ENCODE measurements around the gene SELENOM.

SELENOM gene, protein sequence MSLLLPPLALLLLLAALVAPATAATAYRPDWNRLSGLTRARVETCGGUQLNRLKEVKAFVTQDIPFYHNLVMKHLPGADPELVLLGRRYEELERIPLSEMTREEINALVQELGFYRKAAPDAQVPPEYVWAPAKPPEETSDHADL

DNA sequence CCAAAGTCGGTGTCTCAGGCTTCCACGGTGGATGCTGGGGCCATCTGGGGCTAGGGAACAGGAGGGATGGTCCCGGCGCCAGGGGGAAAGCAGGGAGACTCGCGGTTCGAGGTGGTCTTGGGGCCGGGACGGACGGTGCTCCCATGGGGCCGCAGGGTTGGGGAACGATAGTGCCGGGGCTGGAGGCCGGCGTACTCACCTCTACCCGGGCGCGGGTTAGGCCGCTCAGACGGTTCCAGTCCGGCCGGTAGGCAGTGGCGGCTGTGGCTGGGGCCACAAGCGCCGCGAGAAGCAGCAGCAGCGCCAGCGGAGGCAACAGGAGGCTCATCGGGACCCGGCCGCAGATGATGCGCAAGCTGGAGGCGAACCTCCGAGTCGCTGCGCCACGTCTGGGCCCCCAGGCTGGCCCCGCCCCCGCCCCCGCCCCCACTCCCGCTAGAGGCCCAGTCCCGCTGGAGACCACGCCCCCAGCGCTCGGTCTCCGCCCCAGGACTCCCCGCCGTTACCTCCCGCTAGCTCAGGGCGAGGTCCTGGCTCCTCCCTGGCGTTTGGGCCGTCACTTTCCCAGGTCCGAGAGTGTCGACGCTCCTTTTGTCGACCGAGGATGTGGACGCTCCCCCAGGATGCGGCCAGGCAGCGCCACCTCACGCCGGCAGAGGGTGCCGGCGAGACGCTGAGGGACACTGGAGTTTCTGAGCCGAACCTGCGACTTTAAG, at the start of gene SELENOM:
SELENOM (minus strand) TSS at position 391 of the 716 bp plus-strand sequence; CDS start at position 328, 63 bp downstream.
- DNase-seq = peak; percentile 91

DNA sequence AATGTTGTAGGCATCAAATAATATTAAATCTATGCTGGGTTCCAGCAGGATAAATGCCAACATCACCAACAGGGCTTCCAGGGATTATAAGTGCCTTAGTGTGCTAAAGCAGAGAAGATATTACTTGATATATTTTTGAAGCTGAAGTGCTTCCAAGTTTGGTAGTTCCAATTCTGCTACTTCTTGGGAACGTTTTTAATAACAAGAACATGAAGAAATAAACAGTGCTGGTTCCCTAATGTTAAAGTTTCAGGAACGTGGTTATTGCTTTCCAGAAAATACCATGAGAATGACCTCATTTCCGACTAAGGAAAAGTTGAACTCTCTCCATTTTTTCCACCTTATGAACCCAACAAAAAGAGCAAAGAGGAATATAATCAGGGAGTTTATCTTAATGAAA, 48.1 kb upstream of the SELENOM start:
- no peak for DNase-seq

DNA sequence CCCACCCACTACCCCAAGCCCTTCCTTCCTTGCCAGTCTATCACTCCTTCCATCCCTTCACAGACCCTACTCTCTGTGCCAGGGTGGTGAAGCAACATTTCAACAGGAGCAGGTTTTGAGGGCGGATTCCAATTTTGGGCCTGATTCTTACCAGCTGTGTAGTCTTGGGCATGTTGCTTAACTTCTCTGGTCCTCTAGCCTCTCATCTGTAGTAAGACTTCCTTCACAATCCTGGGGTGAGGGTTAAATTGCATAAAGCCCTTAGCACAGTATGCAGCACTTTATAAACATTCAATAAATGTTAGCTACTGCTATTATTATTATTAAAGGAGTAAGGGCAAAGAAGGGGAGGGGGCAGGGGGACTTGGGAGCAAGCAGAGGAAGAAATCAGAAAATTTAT, 47.6 kb upstream of the SELENOM start:
- no peak for DNase-seq

DNA sequence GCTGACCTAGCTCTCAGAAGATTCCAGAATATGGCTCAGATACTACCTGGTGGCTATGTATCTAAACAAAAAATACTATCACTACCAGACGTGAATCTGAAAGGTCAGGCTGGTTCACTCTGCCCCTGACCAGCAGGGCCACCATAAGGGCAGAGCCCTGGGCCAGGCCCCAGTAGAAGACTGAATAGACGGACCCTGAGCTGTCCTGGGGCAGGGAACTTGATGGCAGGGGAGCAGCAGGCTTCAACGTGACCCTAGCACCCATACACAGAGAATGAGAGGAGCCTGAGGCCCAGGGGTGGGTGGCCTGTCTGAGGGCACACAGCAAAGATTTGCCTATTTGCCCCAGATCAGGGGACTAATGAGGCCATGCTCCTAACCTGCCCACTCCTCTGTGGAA, 46.0 kb upstream of the SELENOM start:
- DNase-seq = no peak

DNA sequence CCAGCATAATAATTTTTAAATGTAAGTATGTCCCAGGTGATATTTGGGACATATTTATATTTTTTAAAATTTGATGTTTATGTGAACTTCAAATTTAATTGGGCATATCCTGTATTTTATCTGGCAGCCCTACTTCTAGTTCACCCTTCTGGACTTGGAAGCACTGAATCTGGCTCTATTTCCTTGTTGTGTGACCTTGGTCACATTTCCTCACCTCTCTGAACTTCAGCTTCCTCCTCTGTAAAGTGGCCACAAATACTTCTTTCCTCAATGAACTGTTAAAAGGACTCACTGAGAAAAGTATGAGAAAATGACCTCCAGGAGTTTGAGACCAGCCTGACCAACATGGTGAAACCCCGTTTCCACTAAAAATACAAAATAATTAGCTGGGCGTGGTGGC, 44.5 kb upstream of the SELENOM start:
- no peak for DNase-seq

DNA sequence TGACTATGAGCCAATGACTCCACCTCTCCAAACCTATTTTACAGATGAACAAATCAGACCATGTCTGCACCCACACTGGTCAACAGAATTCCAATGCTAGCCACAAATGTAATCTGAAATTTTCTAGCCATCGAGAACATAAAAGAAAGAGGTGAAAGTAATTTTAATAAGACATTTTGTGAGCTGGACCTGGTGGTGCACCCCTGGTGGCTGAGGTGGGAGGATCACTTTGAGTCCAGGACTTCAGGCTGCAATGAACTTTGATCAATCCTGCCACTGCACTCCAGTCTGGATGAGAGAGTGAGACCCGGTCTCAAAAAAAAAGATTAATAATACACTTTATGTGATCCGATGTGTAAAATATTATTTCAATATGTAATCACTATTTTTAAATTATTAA, 43.2 kb upstream of the SELENOM start:
- DNase-seq = no peak

DNA sequence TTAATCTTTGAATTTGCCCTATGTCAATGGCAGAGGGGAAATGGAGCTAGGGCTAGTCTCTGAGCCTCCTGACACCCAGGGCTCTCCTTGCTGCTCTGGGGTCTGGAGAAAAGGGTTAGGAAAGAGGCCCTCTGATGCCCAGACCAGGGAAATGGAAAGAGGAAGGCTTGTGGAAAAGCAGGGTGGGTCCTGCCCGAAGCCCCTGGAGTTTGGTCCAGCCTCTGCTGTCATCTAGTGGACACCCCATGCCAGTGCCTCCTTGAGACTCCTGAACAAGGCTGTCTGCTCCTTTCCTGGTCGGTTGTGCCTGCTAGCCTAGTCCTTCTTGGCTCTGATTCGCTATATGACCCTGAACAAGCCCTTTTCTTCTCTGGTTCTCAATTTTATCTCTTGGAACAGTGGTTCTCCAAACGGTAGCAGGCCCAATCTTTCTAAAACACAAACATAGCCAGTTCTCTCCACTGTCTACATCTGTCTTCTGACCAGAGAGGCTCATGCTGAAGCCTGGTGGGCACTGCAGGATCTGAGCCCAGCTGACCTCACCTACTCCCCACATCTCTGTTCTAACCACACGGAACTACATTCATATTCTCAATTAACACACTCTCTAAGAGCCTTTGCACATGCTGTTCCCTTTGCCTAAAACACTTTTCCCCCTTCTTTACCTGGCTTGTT, 41.7 kb upstream of the SELENOM start:
- DNase-seq = peak; percentile 32

DNA sequence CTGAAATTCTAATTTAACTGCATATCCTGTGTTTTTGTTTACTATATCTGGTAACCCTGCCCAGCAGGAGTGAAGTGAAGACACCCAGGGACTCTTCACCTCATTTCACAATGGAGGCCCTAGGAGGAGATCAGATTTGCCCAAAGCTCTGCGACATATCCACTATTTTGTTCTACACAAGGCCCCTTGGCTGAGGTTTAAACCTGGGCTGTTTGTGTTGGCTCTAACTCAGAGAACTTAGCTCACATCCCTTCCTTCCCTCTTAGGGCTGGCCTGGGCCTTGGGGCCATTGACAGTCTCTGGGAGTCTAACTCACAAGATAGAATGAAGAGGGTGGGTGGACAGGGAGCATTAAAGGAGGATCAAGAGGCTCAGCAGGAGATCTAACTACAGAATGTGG, 41.1 kb upstream of the SELENOM start:
- DNase-seq = no peak

DNA sequence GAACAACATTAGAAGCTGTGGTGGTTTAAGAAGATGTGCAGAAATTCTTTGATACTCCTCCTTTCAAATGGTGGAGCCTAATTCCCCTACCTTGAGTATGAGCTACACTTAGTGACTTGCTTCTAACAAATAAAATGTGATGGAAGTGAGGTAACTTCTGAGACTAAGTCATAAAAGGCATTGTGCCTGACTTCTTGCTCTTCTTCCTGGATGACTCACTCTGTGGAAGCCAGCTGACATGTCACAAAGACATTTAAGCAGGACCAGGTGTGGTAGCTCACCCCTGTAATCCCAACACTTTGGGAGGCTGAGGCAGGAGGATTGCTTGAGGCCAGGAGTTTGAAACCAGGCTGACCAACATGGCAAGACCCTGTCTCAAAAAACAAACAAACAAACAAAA, 36.9 kb upstream of the SELENOM start:
- DNase-seq = no peak

DNA sequence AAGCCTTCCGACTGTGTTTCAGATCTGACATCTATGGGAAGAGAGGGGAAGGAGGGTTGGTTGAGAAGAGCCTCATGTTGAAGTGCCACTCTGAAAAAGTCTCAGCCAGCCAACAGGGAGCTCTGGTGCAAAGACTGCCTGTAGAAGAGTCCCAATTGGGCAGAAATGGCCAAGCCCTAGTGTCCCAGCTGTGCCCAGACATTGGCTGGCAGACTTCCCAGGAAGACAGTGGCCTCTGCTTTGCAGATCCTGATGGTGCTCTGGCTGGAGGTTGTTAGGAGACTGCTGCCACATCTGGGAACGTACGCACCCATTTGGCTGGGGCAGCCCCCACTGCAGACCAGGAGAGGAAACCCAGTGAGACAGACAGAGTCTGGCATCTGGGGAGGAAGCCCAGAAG, 36.2 kb upstream of the SELENOM start:
- no peak for DNase-seq

DNA sequence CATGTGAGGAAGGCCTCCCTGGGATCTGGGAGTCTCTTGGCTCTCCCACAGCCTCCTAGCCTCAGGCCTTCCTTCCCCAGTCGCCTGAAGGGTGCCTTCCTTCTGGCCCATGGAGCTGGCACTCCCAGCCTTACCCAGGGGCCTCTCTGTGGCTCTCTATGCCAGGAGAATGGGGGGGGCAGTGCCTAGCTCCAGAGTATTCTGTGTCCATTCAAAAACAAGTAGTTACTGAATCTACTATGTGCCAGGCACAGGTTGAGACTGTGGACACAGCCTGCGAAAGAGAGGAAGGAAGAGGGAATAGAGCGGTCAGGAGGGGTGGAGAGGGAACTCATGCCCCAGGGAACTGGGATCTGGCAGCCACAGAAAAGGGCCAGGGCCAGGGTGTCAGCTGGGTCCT, 35.7 kb upstream of the SELENOM start:
- DNase-seq = no peak

DNA sequence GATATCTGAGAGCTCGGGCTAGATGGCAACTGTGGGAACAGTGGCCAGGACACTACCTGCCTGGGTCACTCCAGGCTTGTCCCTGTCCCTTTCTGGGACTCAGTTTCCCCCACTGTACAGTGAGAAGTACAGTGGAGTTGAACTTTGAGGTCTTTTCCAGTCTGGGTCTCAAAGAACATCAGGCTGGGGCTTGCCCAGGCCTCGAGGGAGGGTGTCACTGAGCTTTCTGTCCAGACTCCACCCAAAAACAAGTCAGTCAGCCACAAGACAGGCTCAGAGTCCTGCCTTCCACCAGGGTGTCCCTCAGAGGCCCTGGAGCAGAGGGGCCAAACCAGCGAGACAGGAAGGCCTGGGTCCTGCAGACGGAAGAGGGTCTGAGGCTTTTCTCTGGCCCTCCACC, 34.9 kb upstream of the SELENOM start:
- DNase-seq = no peak

DNA sequence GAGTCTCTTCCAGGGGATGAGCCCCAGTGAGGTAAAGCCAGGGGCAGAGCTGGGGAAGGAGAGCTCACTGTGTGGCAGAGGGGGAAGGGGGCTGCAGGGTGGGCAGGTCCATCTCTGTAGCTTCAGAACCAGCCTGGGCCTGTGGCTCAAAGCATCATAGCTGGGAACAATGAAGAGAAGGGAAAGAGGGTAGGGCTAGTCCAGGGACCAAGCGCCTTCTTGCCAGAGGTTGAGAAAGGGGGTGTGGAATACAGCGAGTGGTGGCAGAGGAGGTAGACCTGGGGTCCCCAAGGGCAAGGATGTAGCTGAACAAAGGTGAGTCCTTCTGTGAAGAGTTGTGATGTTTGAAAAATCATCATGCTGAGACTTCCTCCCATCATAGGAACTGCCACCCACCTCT, 34.2 kb upstream of the SELENOM start:
- DNase-seq = no peak

DNA sequence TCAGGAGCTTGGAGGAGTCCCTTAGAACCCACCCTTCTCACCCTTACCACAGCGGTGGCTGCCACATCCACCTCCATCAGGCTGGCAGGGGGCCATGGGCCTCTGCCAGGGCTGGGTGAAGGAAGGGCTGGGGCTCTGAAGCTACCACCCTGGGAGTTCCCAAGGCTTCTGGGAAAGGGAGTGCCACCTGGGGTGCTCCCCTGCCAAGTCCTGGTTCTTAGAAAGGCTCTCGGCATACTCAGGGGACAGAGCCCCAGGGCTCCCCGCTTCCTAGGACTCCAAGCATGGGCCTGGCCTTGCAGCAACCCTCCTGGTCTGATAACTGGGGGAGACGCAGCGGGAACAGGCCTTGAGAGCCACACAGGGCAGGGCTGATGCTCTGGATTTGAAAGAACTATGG, 33.4 kb upstream of the SELENOM start:
- no peak for DNase-seq

DNA sequence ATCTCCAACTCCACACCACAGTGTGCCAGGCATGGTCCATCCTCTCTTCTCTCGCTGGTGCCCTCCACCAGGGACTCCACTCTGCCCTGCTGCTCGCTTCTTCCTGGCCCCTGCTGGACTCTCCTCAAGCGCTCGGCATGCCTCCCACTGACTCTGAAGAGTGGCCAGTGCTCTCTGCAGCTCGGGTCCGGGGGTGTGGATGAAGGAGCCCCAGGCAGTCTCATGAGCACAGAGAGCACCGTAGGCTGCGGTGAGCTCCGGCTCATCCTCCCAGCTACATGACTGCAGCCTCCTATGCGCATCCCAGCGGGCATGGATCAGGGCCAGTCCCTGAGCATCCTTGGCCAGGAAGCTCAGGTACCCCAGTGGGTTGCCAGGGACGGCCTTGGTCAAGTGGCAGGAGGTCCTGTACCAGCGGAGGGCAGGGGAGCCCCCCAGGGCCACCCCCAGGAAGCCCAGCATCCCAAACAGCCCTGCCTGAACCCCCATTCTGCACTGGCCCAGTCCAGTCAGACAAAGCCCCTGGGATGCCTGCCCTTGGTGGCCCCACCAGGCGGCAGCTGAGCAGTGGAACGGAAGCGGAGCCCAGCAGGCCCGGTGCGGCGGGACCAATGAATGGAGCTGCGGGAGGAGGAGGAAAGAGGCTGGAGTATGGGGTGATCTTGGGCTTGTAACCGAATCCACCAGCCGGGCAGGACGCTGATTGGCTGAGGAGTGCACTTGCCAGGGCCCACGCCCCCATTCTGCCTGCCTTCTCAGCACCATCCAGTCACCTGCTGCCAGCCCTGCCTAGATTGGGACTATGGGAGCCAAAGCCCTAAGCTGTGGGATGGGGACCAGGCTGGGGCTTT, 32.7 kb upstream of the SELENOM start, which contains the start of gene PLA2G3:
PLA2G3 (minus strand) TSS at position 643 of the 851 bp plus-strand sequence; CDS start at position 489, 154 bp downstream.
- no peak for DNase-seq

DNA sequence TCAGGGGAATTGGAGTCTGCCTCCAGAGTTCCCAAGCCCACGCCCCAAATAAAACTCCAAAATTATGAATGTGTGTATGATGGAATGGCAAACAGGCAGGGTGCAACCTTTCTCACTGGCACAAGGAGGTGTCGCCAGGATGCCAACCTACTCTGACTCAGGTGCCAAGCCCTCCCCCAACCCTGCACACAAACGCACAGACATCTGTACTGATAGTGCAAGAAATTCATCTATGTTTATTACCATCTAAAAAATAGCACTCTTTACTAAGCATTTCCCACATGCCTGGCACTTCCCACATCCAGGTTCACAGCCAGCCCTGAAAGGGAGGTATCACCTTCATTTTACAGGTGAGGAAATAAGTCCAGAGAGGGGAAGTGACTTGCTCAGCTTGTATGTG, 31.7 kb upstream of the SELENOM start:
- DNase-seq = no peak

DNA sequence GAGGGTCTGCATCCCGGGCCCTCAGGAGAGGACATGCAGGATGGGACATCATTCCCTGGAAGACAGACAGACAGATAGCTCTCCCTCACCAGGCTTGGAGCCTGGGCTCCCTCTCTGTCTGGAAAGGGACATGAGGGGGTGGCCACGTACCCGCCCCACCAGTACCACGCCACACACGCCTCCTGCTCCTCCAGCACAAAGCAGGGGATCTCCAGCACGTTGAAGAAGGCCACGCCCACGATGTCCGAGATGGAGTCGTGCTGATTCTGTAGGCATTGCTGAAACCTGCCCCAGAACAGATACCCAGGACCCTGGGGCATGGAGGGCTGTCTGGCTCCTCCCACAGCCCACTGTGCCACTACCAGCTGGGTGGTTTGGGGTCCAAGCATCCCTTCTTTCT, 30.8 kb upstream of the SELENOM start:
- DNase-seq = no peak

DNA sequence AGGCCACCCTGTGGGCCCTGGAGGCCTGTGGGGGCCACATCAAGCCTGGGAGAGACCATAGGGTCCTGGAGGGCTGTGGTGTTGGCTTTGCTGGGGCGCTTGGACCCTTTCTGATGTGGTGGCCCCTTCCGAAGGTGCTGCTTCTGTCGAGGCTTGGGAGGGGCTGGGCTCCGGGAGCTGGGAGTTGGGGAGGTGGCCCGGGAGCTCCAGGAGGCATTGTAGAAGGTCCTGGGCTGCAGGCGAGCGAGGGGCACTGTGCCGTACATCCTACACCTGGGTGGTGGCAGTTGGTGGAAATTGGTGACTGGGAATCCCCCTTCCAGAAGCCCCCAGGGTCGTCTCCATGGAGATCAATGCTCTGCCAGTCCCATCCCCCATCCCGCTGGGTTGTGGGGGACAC, 30.4 kb upstream of the SELENOM start:
- DNase-seq = no peak

DNA sequence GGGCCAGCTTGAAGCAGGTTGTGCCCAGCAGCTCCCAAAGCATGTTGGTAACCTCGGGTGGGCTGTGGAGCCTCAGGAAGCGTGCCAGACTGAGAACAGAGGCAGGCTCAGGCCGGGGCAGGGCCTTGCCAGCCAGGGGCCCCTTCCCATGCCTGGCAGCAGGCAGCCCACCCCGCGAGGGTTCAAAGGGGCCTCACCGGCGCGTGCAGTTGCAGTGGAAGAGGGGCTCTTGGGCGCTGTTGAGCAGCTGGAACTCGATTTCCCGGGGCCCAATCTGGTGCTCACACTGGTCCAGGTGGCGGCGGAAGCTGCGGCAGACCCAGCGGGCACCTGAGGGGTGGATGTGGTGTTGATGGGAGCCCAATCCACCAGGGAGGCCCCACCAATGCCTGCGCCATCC, 29.3 kb upstream of the SELENOM start:
- DNase-seq = no peak

DNA sequence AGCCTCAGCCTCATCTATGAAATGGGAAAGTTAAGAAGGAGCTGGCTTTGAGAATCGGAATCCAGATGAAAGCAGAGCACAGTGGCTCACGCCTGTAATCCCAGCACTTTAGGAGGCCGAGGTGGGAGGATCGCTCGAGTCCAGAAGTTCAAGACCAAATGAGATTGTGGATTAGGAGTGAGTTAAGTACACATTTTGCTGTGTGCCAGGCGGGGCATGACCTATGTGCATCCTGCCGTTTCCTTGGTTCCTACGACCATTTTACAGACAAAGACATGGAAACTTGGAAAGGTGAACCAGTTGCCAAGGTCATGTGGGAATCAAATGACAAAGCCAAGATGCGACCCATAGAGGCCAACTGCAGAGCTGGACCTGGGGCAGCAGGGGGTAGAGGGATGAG, 28.8 kb upstream of the SELENOM start:
- DNase-seq = no peak

DNA sequence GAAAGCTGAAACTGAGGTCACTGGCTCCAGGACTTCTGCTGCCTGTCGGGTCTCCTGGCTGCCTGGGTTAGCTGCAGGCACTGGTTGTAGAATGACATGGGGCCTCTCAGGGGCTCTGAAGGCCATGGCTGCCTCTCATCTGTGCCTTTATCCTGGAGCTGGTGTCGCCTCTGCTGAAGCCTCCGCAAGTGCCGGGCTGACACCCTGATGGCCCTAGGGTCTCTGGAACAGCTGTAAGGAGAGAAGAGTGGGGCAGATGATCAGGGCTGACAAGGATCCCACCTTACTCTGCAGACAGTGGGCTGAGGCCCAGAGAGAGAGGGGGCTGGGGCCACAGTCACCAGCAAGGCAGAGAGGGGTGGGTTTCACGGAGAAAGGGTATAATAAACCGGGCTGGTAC, 28.3 kb upstream of the SELENOM start:
- DNase-seq = no peak

DNA sequence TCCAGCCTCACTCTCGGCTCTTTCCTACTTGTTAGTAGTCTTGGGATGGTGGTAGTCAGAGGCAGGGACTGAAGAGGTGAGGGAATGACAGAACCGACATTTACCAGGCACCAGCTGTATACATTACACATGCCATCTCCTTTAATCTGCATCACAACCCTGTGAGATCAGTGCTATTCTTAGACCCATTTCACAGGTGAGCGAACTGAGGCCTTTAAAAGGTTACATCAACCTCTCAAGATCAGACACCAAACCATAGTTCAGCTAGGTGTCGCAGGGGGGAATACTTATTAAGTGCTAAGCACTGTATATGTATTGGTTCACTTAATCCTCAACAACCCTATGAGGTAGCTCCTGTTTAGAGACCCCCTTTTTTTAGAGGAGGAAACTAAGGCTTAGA, 27.3 kb upstream of the SELENOM start:
- DNase-seq = no peak

DNA sequence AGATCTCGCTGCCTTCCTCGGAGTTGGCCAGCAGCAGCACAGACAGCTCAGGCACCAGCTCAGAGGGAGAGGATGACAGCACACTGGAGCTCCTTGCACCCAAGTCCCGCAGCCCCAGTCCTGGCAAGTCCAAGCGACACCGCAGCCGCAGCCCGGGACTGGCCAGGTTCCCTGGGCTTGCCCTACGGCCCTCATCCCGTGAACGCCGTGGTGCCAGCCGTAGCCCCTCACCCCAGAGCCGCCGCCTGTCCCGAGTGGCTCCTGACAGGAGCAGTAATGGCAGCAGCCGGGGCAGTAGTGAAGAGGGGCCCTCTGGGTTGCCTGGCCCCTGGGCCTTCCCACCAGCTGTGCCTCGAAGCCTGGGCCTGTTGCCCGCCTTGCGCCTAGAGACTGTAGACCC, 26.5 kb upstream of the SELENOM start:
- DNase-seq = no peak

DNA sequence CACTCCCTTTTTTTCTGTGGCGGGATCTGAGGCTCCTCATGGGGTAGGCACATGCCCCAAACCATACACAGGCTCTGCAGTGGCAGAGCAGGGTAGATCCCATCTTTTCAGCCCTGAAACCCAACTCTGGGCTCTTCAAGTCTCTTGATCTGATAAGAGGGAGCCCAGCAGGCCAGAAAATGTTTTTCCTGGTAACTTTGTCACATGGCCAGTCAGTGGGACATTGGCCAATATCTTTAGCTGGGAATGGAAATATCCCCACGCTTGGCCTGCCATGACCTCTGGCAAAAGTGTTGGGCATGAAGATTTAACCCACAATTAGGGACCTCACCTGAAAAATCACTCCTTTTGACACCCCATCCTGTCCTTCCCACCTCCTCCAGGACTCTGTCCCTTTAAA, 23.5 kb upstream of the SELENOM start:
- no peak for DNase-seq
